ENCODE measurements around the gene COL6A1. TPM values are rescaled to one million over a fixed set of nuclear protein-coding genes. Genes with fewer than 3 reads are reported as not detected.
A peak's percentile ranks its signal among the peaks of the same experiment; 100 is the strongest.

Gene COL6A1
- polyA plus RNA-seq, 1 of the 3 experiments (the other 2 are of a cell fraction): 107 TPM

GRCh38 chr21:45971616-45972352, 9.8 kb upstream of the COL6A1 start:
- POLR2A ChIA-PET: interaction anchor here (0.5 to 2.5 kb wide), 12 partner anchors 9 to 354 kb away, joined by 3 to 13 read pairs (median 4); partner anchors contain the start of gene COL6A1
- no peaks in the 10 kb centered on the region for H4K20me1 ChIP-seq (ENCODE audit: insufficient read depth)
- H3K4me2 ChIP-seq: peak overlapping the region; percentile 7; the same call in 1 of the 2 replicates
- WGBS (ENCODE audit: low lambda C conversion rate): 42% methylated on average over 16 of the region's 20 CpGs
- H3K27ac ChIP-seq (ENCODE audit: low read depth in 2 of 2, low read length in 1 of 2): peak overlapping the region in 1 of 2 experiments; percentile 98; a peak in 3 of 4 replicates
- H3K79me2 ChIP-seq (ENCODE audit: insufficient read depth): no peaks in the 10 kb centered on the region
- H3K9ac ChIP-seq: no peak overlapping the region
- no peaks in the 10 kb centered on the region for H3K27me3 ChIP-seq (ENCODE audit: insufficient read depth)
- no peaks in the 10 kb centered on the region for H3K9me2 ChIP-seq
- H2AFZ ChIP-seq (ENCODE audit: low read depth): no peak overlapping the region
- peaks cover 3% of the 10 kb centered on the region for H3F3A ChIP-seq (replicated peaks; ENCODE audit: insufficient read depth)
- CTCF ChIA-PET: interaction anchor here (0.8 to 3.5 kb wide), 17 partner anchors 9 to 668 kb away, joined by 3 to 15 read pairs (median 4); no protein-coding TSS in a partner anchor
- H3K9me3 ChIP-seq: no peaks in the 10 kb centered on the region
- H3K36me3 ChIP-seq (replicated peaks in 1 of 2; ENCODE audit: control insufficient read depth in 1 of 2, insufficient read depth in 2 of 2, low read length in 1 of 2): no peaks in the 10 kb centered on the region
- H3K4me1 ChIP-seq (ENCODE audit: control insufficient read depth in 1 of 2, insufficient read depth in 2 of 2, low read depth in 1 of 2, low read length in 1 of 2): peaks cover 23 to 58% of the 10 kb centered on the region in 2 experiments; a peak in 3 of 4 replicates
- H3K4me3 ChIP-seq (ENCODE audit: low read depth in 2 of 2, low read length in 1 of 2): no peak overlapping the region; a peak in 1 of 4 replicates
- DNase-seq: peak; percentile 92
- TF ChIP-seq YY1 (IDR thresholded peaks at IDR 0.05; ENCODE audit: low read depth): no peak
- no peak for TF ChIP-seq ELF1 (IDR thresholded peaks at IDR 0.05)
- no peak for TF ChIP-seq NRF1 (IDR thresholded peaks at IDR 0.05; ENCODE audit: low read depth, low read length)
- TF ChIP-seq GABPA (IDR thresholded peaks at IDR 0.05; ENCODE audit: low read depth): no peak
- no peak for TF ChIP-seq TEAD4 (IDR thresholded peaks at IDR 0.05; ENCODE audit: borderline replicate concordance, insufficient read depth)
- no peak for TF ChIP-seq MEF2A (IDR thresholded peaks at IDR 0.05; ENCODE audit: borderline replicate concordance, low read depth)
- no peak for TF ChIP-seq EZH2phosphoT487 (IDR thresholded peaks at IDR 0.05; ENCODE audit: borderline replicate concordance, low read depth)
- TF ChIP-seq EP300 (IDR thresholded peaks at IDR 0.05; ENCODE audit: borderline replicate concordance in 1 of 2, low read depth in 1 of 2, low read length in 1 of 2): peak in 1 of 2 experiments; percentile 59; a peak in 1 of 4 replicates
- no peak for TF ChIP-seq ZBTB33 (IDR thresholded peaks at IDR 0.05; ENCODE audit: borderline replicate concordance, low read depth)
- TF ChIP-seq SIN3A (IDR thresholded peaks at IDR 0.05; ENCODE audit: borderline replicate concordance, low read depth, low read length): no peak
- peak; percentile 41 for TF ChIP-seq CHD2 (IDR thresholded peaks at IDR 0.05; ENCODE audit: low read length, partially characterized antibody)
- no peak for TF ChIP-seq RFX5 (IDR thresholded peaks at IDR 0.05; ENCODE audit: low read length)
- peak; percentile 78; the same call in 1 of the 2 replicates for TF ChIP-seq FOXJ3 (CRISPR knock-in tag; IDR thresholded peaks at IDR 0.05)
- TF ChIP-seq TAF1 (IDR thresholded peaks at IDR 0.05; ENCODE audit: borderline replicate concordance, low read depth, low read length): no peak
- no peak for TF ChIP-seq RXRA (IDR thresholded peaks at IDR 0.05; ENCODE audit: borderline replicate concordance, low read depth)
- TF ChIP-seq TCF12 (IDR thresholded peaks at IDR 0.05): peak; percentile 76
- TF ChIP-seq RAD21 (IDR thresholded peaks at IDR 0.05; ENCODE audit: low read length): no peak
- TF ChIP-seq IRF3 (IDR thresholded peaks at IDR 0.05; ENCODE audit: low read depth, low read length): no peak
- TF ChIP-seq, protein P1, sequence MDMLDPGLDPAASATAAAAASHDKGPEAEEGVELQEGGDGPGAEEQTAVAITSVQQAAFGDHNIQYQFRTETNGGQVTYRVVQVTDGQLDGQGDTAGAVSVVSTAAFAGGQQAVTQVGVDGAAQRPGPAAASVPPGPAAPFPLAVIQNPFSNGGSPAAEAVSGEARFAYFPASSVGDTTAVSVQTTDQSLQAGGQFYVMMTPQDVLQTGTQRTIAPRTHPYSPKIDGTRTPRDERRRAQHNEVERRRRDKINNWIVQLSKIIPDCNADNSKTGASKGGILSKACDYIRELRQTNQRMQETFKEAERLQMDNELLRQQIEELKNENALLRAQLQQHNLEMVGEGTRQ (IDR thresholded peaks at IDR 0.05; ENCODE audit: borderline replicate concordance, low read depth, low read length): no peak
- no peak for TF ChIP-seq FOXM1 (IDR thresholded peaks at IDR 0.05; ENCODE audit: low read depth)
- TF ChIP-seq, protein P2, sequence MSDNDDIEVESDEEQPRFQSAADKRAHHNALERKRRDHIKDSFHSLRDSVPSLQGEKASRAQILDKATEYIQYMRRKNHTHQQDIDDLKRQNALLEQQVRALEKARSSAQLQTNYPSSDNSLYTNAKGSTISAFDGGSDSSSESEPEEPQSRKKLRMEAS (IDR thresholded peaks at IDR 0.05; ENCODE audit: low read depth): no peak
- no peak for TF ChIP-seq GATA2 (CRISPR knock-in tag; IDR thresholded peaks at IDR 0.05)
- TF ChIP-seq, protein P3, sequence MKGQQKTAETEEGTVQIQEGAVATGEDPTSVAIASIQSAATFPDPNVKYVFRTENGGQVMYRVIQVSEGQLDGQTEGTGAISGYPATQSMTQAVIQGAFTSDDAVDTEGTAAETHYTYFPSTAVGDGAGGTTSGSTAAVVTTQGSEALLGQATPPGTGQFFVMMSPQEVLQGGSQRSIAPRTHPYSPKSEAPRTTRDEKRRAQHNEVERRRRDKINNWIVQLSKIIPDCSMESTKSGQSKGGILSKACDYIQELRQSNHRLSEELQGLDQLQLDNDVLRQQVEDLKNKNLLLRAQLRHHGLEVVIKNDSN (IDR thresholded peaks at IDR 0.05; ENCODE audit: borderline replicate concordance, low read depth): no peak
- no peak for TF ChIP-seq JUND (IDR thresholded peaks at IDR 0.05)
- TF ChIP-seq, protein P4, sequence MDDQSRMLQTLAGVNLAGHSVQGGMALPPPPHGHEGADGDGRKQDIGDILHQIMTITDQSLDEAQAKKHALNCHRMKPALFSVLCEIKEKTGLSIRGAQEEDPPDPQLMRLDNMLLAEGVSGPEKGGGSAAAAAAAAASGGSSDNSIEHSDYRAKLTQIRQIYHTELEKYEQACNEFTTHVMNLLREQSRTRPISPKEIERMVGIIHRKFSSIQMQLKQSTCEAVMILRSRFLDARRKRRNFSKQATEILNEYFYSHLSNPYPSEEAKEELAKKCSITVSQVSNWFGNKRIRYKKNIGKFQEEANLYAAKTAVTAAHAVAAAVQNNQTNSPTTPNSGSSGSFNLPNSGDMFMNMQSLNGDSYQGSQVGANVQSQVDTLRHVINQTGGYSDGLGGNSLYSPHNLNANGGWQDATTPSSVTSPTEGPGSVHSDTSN (IDR thresholded peaks at IDR 0.05): no peak
- TF ChIP-seq NFIC (IDR thresholded peaks at IDR 0.05; ENCODE audit: borderline replicate concordance): no peak
- peak; percentile 83 for TF ChIP-seq RCOR1 (IDR thresholded peaks at IDR 0.05; ENCODE audit: low read length)
- TF ChIP-seq FOSL2 (IDR thresholded peaks at IDR 0.05; ENCODE audit: borderline replicate concordance, low read depth): no peak
- no peak for TF ChIP-seq SMC3 (IDR thresholded peaks at IDR 0.05; ENCODE audit: low read depth, low read length)
